DOHH2 (cell line): Measurements from ENCODE around the gene SNU13.
"Not testable (repeated sequence)": the region's sequence is repeated elsewhere in the genome, so short reads cannot be mapped to it uniquely, and the experiment has no call there.

ENCODE experiments used
- H3F3A ChIP-seq: fragments of 200-600 bp; sonication (generic), shearing (Covaris generic); 2 replicates; pipeline ENCODE4 v1.6.0; 2016; ENCODE audit warnings: antibody characterized with exemption, mild to moderate bottlenecking; ENCODE audit not compliant: control insufficient read depth, insufficient read depth
- H3K27ac ChIP-seq: fragments of 200-600 bp; sonication (generic); 2 replicates; pipeline ENCODE4 v1.5.1; 2014; ENCODE audit warnings: low read depth, mild to moderate bottlenecking, low read length, moderate library complexity
- H3K27me3 ChIP-seq: fragments of 200-600 bp; sonication (generic); 2 replicates; pipeline ENCODE4 v1.6.1; 2014; ENCODE audit warnings: mild to moderate bottlenecking, low read length, mixed read lengths; ENCODE audit not compliant: control insufficient read depth
- H3K36me3 ChIP-seq: fragments of 200-600 bp; sonication (generic); 2 replicates; pipeline ENCODE4 v1.6.1; 2014; ENCODE audit warnings: mild to moderate bottlenecking, low read length, moderate library complexity, mixed read lengths; ENCODE audit not compliant: control insufficient read depth
- H3K4me1 ChIP-seq: fragments of 200-600 bp; sonication (generic); 2 replicates; pipeline ENCODE4 v1.6.1; 2014; ENCODE audit warnings: mild to moderate bottlenecking, low read length, mixed read lengths; ENCODE audit not compliant: control insufficient read depth
- H3K4me2 ChIP-seq: fragments of 200-600 bp; sonication (generic); 2 replicates; pipeline ENCODE4 v1.6.0; 2014; ENCODE audit warnings: mild to moderate bottlenecking, low read length, moderate library complexity
- H3K4me3 ChIP-seq: fragments of 200-600 bp; sonication (generic); 2 replicates; pipeline ENCODE4 v1.5.1; 2014; ENCODE audit warnings: mild to moderate bottlenecking, low read length, mixed read lengths
- H3K79me2 ChIP-seq: fragments of 200-600 bp; sonication (generic); 2 replicates; pipeline ENCODE4 v1.6.1; 2014; ENCODE audit warnings: mild to moderate bottlenecking, low read length, mixed read lengths; ENCODE audit not compliant: control insufficient read depth
- H3K9me2 ChIP-seq: fragments of 200-600 bp; sonication (generic); replicated peaks from 2 replicates; pipeline ENCODE4 v1.6.1; 2014; ENCODE audit warnings: mild to moderate bottlenecking, low read length, mixed read lengths; ENCODE audit not compliant: control insufficient read depth
- H3K9me3 ChIP-seq: fragments of 200-600 bp; sonication (generic); 2 replicates; pipeline ENCODE4 v1.6.1; 2014; ENCODE audit warnings: antibody characterized with exemption, low read length, mixed read lengths; ENCODE audit not compliant: control insufficient read depth, insufficient read depth
- H4K20me1 ChIP-seq: fragments of 200-600 bp; sonication (generic); 2 replicates; pipeline ENCODE4 v1.6.0; 2014; ENCODE audit warnings: low read depth, mild to moderate bottlenecking, antibody characterized with exemption, low read length, moderate library complexity; ENCODE audit not compliant: control insufficient read depth, insufficient read depth
- EZH2phosphoT487 ChIP-seq: fragments of 200-600 bp; sonication (generic); IDR thresholded peaks from 2 replicates; pipeline ENCODE4 v1.6.1; 2017; ENCODE audit warnings: borderline replicate concordance, mild to moderate bottlenecking, antibody characterized with exemption, low read length, moderate library complexity, mixed read lengths
- TF ChIP-seq, protein P1 (sequence below): fragments of 200-600 bp; sonication (generic); IDR thresholded peaks from one replicate; pipeline ENCODE4 v1.5.1; 2014; ENCODE audit warnings: antibody characterized with exemption, mild to moderate bottlenecking, low read depth, low read length; ENCODE audit not compliant: poor library complexity, severe bottlenecking

SNU13 gene

DNA sequence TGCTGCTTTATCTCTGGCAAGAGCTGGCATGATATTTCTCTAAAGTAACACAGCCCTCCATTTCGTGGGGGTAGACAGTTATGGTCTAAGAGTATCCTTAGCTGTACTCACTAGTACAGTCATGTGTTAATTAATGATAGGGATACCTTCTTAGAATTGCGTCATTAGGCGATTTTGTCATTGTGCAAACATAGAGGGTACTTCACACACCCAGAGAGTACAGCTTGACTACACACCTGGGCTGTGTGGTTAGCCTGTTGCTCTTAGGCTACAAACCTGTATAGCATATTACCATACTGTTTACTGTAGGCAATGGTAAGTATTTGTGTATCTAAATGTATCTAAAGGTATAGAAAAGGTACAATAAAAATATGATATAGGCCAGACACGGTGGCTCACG is 50.5 kb downstream of the SNU13 start:
- Histone ChIP-seq H3K4me3 (no peak overlapping the region), H3K27ac (no peak overlapping the region), H3K9me2 (no peaks in the 10 kb centered on the region), H3K36me3 (peaks cover 93% of the 10 kb centered on the region), H4K20me1 (peaks cover 16% of the 10 kb centered on the region), H3K9me3 (no peaks in the 10 kb centered on the region), H3K79me2 (peaks cover 79% of the 10 kb centered on the region), H3K4me1 (no peaks in the 10 kb centered on the region), H3K27me3 (no peaks in the 10 kb centered on the region), H3F3A (no peaks in the 10 kb centered on the region), H3K4me2 (no peak overlapping the region)
- TF ChIP-seq, protein P1, sequence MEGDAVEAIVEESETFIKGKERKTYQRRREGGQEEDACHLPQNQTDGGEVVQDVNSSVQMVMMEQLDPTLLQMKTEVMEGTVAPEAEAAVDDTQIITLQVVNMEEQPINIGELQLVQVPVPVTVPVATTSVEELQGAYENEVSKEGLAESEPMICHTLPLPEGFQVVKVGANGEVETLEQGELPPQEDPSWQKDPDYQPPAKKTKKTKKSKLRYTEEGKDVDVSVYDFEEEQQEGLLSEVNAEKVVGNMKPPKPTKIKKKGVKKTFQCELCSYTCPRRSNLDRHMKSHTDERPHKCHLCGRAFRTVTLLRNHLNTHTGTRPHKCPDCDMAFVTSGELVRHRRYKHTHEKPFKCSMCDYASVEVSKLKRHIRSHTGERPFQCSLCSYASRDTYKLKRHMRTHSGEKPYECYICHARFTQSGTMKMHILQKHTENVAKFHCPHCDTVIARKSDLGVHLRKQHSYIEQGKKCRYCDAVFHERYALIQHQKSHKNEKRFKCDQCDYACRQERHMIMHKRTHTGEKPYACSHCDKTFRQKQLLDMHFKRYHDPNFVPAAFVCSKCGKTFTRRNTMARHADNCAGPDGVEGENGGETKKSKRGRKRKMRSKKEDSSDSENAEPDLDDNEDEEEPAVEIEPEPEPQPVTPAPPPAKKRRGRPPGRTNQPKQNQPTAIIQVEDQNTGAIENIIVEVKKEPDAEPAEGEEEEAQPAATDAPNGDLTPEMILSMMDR, result no peak
- no peak for TF ChIP-seq EZH2phosphoT487

DNA sequence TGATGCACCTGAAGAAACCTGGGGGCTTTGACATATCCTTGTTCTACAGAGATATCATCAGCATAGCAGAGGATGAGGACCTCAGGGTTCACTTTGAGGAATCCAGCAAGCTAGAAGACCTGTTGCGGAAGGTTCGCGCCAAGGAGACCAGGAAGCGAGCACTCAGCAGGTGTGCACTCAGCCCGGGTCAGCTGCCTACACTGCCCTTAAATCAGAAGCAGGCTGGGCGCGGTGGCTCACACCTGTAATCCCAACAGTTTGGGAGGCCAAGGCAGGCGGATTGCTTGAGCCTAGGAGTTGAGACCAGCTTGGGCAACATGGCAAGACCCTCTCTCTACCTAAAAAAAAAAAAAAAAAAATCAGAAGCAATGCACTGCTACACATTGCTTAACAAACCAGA is 51.0 kb downstream of the SNU13 start:
- not testable (repeated sequence) for H3K9me2 ChIP-seq, H3K4me2 ChIP-seq, H3K9me3 ChIP-seq, H3K4me1 ChIP-seq, H3K4me3 ChIP-seq, H3K27ac ChIP-seq, H3F3A ChIP-seq, H3K27me3 ChIP-seq
- H3K79me2 ChIP-seq, result peaks cover 76% of the 10 kb centered on the region
- H4K20me1 ChIP-seq, result peaks cover 16% of the 10 kb centered on the region
- peaks cover 90% of the 10 kb centered on the region for H3K36me3 ChIP-seq

DNA sequence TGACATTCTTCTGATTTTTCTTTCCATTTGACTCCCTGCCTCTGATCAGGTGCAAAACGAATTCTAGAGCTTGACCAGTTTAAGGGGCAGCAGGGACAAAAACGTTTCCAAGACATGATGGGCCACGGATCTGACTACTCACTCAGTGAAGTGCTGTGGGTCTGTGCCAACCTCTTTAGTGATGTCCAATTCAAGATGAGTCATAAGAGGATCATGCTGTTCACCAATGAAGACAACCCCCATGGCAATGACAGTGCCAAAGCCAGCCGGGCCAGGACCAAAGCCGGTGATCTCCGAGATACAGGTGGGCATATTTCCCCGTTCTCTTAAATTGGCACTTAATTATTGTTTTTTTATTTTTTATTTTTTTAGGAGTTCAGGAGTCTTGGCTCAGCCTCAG is 52.2 kb downstream of the SNU13 start:
- Histone ChIP-seq H3K36me3 (peaks cover 86% of the 10 kb centered on the region), H3K9me2 (no peaks in the 10 kb centered on the region), H4K20me1 (peaks cover 11% of the 10 kb centered on the region), H3F3A (no peaks in the 10 kb centered on the region), H3K27me3 (no peaks in the 10 kb centered on the region), H3K4me2 (no peak overlapping the region), H3K79me2 (peaks cover 71% of the 10 kb centered on the region), H3K4me3 (no peak overlapping the region), H3K9me3 (no peaks in the 10 kb centered on the region), H3K27ac (no peak overlapping the region), H3K4me1 (no peaks in the 10 kb centered on the region)
- no peak for TF ChIP-seq EZH2phosphoT487
- TF ChIP-seq, protein P1, result no peak

DNA sequence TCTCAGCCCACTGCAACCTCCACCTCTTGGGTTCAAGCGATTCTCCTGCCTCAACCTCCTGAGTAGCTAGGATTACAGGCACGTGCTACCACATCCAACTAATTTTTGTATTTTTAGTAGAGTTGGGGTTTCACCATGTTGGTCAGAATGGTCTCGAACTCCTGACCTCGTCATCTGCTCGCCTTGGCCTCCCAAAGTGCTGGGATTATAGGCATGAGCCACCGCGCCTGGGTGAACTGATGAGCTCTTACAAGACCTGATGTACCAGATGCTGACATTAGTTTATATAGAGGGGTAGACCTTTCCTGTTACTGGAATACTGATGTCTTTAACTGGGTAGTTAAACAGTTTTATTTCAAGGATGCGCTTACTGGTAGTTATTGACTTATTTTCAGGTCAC is 54.1 kb downstream of the SNU13 start:
- peaks cover 75% of the 10 kb centered on the region for H3K36me3 ChIP-seq
- H3K27ac ChIP-seq, H3K4me2 ChIP-seq, H3K9me2 ChIP-seq, H3K27me3 ChIP-seq, H3K4me1 ChIP-seq, H3K4me3 ChIP-seq, H4K20me1 ChIP-seq, H3F3A ChIP-seq, H3K9me3 ChIP-seq: not testable (repeated sequence)
- H3K79me2 ChIP-seq, result peaks cover 59% of the 10 kb centered on the region

DNA sequence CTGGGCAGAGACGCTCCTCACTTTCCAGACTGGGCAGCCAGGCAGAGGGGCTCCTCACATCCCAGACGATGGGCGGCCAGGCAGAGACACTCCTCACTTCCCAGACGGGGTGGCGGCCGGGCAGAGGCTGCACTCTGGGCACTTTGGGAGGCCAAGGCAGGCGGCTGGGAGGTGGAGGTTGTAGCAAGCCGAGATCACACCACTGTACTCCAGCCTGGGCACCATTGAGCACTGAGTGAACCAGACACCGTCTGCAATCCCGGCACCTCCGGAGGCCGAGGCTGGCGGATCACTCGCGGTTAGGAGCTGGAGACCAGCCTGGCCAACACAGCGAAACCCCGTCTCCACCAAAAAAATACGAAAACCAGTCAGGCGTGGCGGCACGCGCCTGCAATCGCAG is 57.1 kb downstream of the SNU13 start:
- H3K27me3 ChIP-seq, H3F3A ChIP-seq, H3K9me3 ChIP-seq, H3K27ac ChIP-seq, H3K4me3 ChIP-seq, H3K9me2 ChIP-seq, H3K4me1 ChIP-seq, H4K20me1 ChIP-seq, H3K4me2 ChIP-seq: not testable (repeated sequence)
- Histone ChIP-seq H3K79me2 (peaks cover 71% of the 10 kb centered on the region), H3K36me3 (peaks cover 76% of the 10 kb centered on the region)

DNA sequence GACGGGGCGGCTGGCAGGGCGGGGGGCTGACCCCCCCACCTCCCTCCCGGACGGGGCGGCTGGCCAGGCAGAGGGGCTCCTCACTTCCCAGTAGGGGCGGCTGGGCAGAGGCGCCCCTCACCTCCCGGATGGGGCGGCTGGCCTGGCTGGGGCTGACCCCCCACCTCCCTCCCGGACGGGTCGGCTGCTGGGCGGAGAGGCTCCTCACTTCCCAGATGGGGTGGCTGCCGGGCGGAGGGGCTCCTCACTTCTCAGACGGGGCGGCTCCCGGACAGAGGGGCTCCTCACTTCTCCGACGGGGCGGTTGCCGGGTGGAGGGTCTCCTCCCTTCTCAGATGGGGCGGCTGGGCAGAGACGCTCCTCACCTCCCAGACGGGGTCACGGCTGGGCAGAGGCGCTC is 57.6 kb downstream of the SNU13 start:
- Histone ChIP-seq H3K79me2 (peaks cover 72% of the 10 kb centered on the region), H3K36me3 (peaks cover 72% of the 10 kb centered on the region)
- not testable (repeated sequence) for H3K27ac ChIP-seq, H3F3A ChIP-seq, H3K27me3 ChIP-seq, H3K9me3 ChIP-seq, H3K4me2 ChIP-seq, H3K9me2 ChIP-seq, H4K20me1 ChIP-seq, H3K4me1 ChIP-seq, H3K4me3 ChIP-seq
